Measurements from ENCODE around the gene LRRC30.

The LRRC30 gene

GRCh38 chr18:7242926-7243325, 12.0 kb downstream of the LRRC30 start:
- no peak for DNase-seq

- no peak for DNase-seq
These were observed 18.0 kb downstream of the LRRC30 start for GRCh38 chr18:7248877-7249276.

- no peak for DNase-seq
These were observed 23.3 kb downstream of the LRRC30 start for GRCh38 chr18:7254163-7254562.

- DNase-seq = no peak
These were observed 24.2 kb downstream of the LRRC30 start for GRCh38 chr18:7255054-7255453.

- no peak for DNase-seq
These were observed 24.8 kb downstream of the LRRC30 start for GRCh38 chr18:7255643-7256042.

GRCh38 chr18:7256618-7257425, 25.9 kb downstream of the LRRC30 start:
- no peak for DNase-seq

GRCh38 chr18:7257426-7257740, 26.5 kb downstream of the LRRC30 start:
- no peak for DNase-seq

GRCh38 chr18:7259475-7259874, 28.6 kb downstream of the LRRC30 start:
- no peak for DNase-seq

- no peak for DNase-seq
These were observed 30.3 kb downstream of the LRRC30 start for GRCh38 chr18:7261199-7261598.

GRCh38 chr18:7267973-7268372, 37.1 kb downstream of the LRRC30 start:
- no peak for DNase-seq

GRCh38 chr18:7269942-7270341, 39.1 kb downstream of the LRRC30 start:
- no peak for DNase-seq

GRCh38 chr18:7272311-7273049, 41.6 kb downstream of the LRRC30 start:
- DNase-seq = peak; percentile 15

- no peak for DNase-seq
These were observed 42.5 kb downstream of the LRRC30 start for GRCh38 chr18:7273301-7273921.

GRCh38 chr18:7281579-7281978, 50.7 kb downstream of the LRRC30 start:
- DNase-seq = no peak
